Measurements from ENCODE around the gene FGFRL1.

The FGFRL1 gene

GRCh38 chr4:978957-979701, 32.3 kb upstream of the FGFRL1 start:
- TF ChIP-seq POLR2AphosphoS5 (IDR thresholded peaks at IDR 0.05; ENCODE audit: low read depth, low read length) = no peak
- TF ChIP-seq SIN3A (IDR thresholded peaks at IDR 0.05; ENCODE audit: borderline replicate concordance, insufficient read depth, low read length) = no peak
- no peak for TF ChIP-seq REST (IDR thresholded peaks at IDR 0.05; ENCODE audit: insufficient read depth in 1 of 2, low read depth in 2 of 2, low read length in 2 of 2)
- no peak for TF ChIP-seq FOXP2 (optimal IDR thresholded peaks at IDR 0.05; ENCODE audit: borderline replicate concordance, extremely low read depth, extremely low read length, insufficient read depth)
- no peak for TF ChIP-seq TAF1 (IDR thresholded peaks at IDR 0.05; ENCODE audit: borderline replicate concordance, insufficient read depth, low read length)

- TF ChIP-seq SIN3A (IDR thresholded peaks at IDR 0.05; ENCODE audit: borderline replicate concordance, insufficient read depth, low read length) = no peak
- TF ChIP-seq POLR2AphosphoS5 (IDR thresholded peaks at IDR 0.05; ENCODE audit: low read depth, low read length) = no peak
Observed at GRCh38 chr4:982291-982690, 29.1 kb upstream of the FGFRL1 start.

GRCh38 chr4:982814-983213, 28.6 kb upstream of the FGFRL1 start:
- TF ChIP-seq FOXP2 (optimal IDR thresholded peaks at IDR 0.05; ENCODE audit: borderline replicate concordance, extremely low read depth, extremely low read length, insufficient read depth) = no peak
- no peak for TF ChIP-seq REST (IDR thresholded peaks at IDR 0.05; ENCODE audit: insufficient read depth in 1 of 2, low read depth in 2 of 2, low read length in 2 of 2)
- no peak for TF ChIP-seq SIN3A (IDR thresholded peaks at IDR 0.05; ENCODE audit: borderline replicate concordance, insufficient read depth, low read length)
- TF ChIP-seq POLR2AphosphoS5 (IDR thresholded peaks at IDR 0.05; ENCODE audit: low read depth, low read length) = no peak
- TF ChIP-seq TAF1 (IDR thresholded peaks at IDR 0.05; ENCODE audit: borderline replicate concordance, insufficient read depth, low read length) = no peak

DNA sequence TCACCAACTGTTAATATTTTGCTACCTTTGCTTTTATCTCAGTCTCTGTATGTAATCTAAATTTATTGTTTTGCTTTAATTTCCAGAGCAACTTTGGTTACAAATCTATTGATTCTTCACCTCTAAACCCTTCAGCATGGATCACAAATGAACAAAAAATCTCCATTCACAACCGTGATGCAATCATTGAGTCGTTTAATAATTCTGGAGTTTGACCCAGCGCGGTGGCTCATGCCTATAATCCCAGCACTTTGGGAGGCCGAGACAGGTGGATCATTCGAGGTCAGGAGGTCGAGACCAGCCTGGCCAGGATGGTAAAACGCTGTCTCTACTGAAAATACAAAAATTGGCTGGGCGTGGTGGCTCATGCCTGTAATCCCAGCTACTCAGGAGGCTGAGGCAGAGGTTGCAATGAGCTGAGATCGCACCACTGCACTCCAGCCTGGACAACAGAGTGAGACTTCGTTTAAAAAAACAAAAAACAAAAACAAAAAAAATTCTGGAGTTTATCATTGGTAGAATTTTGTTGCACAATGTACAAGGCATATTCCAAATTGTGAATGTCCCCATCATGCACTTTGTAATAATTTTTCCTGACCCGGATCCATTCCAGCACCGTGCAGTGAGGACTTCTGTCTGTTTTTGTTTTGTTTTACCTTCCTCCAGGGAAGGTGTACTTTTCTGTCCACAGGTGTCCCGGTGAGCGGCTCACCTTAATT, 26.9 kb upstream of the FGFRL1 start:
- TF ChIP-seq SIN3A (IDR thresholded peaks at IDR 0.05; ENCODE audit: borderline replicate concordance, insufficient read depth, low read length) (no peak), POLR2AphosphoS5 (IDR thresholded peaks at IDR 0.05; ENCODE audit: low read depth, low read length) (no peak), FOXP2 (optimal IDR thresholded peaks at IDR 0.05; ENCODE audit: borderline replicate concordance, extremely low read depth, extremely low read length, insufficient read depth) (no peak), REST (IDR thresholded peaks at IDR 0.05; ENCODE audit: insufficient read depth in 1 of 2, low read depth in 2 of 2, low read length in 2 of 2) (no peak), TAF1 (IDR thresholded peaks at IDR 0.05; ENCODE audit: borderline replicate concordance, insufficient read depth, low read length) (no peak)

GRCh38 chr4:985123-985830, 26.1 kb upstream of the FGFRL1 start:
- TF ChIP-seq POLR2AphosphoS5 (IDR thresholded peaks at IDR 0.05; ENCODE audit: low read depth, low read length) (no peak), FOXP2 (optimal IDR thresholded peaks at IDR 0.05; ENCODE audit: borderline replicate concordance, extremely low read depth, extremely low read length, insufficient read depth) (no peak), TAF1 (IDR thresholded peaks at IDR 0.05; ENCODE audit: borderline replicate concordance, insufficient read depth, low read length) (no peak), REST (IDR thresholded peaks at IDR 0.05; ENCODE audit: insufficient read depth in 1 of 2, low read depth in 2 of 2, low read length in 2 of 2) (no peak), SIN3A (IDR thresholded peaks at IDR 0.05; ENCODE audit: borderline replicate concordance, insufficient read depth, low read length) (no peak)
